SH-SY5Y (cell line): ENCODE results near the gene BOLL.

Experiments
- GATA2 ChIP-seq: IDR thresholded peaks from 2 replicates; pipeline ENCODE4 v1.6.1; 2011; ENCODE audit warnings: mild to moderate bottlenecking, low read depth, low read length
- GATA3 ChIP-seq: IDR thresholded peaks from 2 replicates; pipeline ENCODE4 v1.6.1; 2011; ENCODE audit warnings: low read depth, mild to moderate bottlenecking, low read length, moderate library complexity

DNA sequence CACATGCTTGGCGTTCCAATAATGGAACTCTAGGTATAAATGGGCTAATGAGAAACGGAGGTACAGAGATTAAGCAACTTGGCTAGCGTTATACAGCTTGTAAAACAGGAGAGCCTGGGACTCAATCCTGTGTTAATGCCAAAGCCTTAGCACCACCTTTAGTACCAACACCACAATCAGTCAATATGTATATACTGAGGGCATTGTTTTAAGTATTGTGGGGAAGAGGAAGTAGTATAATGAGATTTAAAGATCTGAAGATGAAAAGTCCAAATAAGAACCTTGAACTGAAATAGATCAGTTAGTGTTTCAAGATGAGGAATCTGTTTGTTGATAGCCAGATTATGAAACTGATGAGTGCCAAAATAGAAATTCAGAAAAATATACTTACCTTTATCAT lies 71.8 kb downstream of the BOLL start:
- no peak for TF ChIP-seq GATA2
- no peak for TF ChIP-seq GATA3
